Activated naive CD4-positive, alpha-beta T cell treated with anti-CD3 and anti-CD28 coated beads, Interleukin-2, amount 50 U/mL, for 24 hours (primary cell): Measurements from ENCODE around the gene STMN3.

Experiments
- H3K27ac Mint-ChIP-seq: one replicate; pipeline ENCODE4 v1.8.0; 2021; ENCODE audit warnings: mild to moderate bottlenecking, mixed read lengths
- H3K27me3 Mint-ChIP-seq: one replicate; pipeline ENCODE4 v1.8.0; 2021; ENCODE audit warnings: mixed read lengths
- H3K36me3 Mint-ChIP-seq: one replicate; pipeline ENCODE4 v1.8.0; 2021; ENCODE audit warnings: mixed read lengths
- H3K4me1 Mint-ChIP-seq: one replicate; pipeline ENCODE4 v1.8.0; 2021; ENCODE audit warnings: mixed read lengths
- H3K4me3 Mint-ChIP-seq: one replicate; pipeline ENCODE4 v1.8.0; 2021; ENCODE audit warnings: mild to moderate bottlenecking, mixed read lengths
- H3K9me3 Mint-ChIP-seq: one replicate; pipeline ENCODE4 v1.8.0; 2021; ENCODE audit warnings: mixed read lengths

STMN3 gene

GRCh38 chr20:63694584-63695423 lies 41.6 kb upstream of the STMN3 start:
- no peaks in the 10 kb centered on the region for H3K27me3 Mint-ChIP-seq
- H3K27ac Mint-ChIP-seq, result no peak overlapping the region
- peaks cover 12% of the 10 kb centered on the region for H3K4me1 Mint-ChIP-seq
- no peak overlapping the region for H3K4me3 Mint-ChIP-seq
- no peaks in the 10 kb centered on the region for H3K36me3 Mint-ChIP-seq
- H3K9me3 Mint-ChIP-seq, result no peaks in the 10 kb centered on the region

GRCh38 chr20:63693733-63694583 lies 40.7 kb upstream of the STMN3 start:
- Mint-ChIP-seq H3K4me3 (no peak overlapping the region), H3K27me3 (no peaks in the 10 kb centered on the region), H3K4me1 (peaks cover 7% of the 10 kb centered on the region), H3K27ac (peak overlapping the region; percentile 30), H3K9me3 (no peaks in the 10 kb centered on the region), H3K36me3 (no peaks in the 10 kb centered on the region)

GRCh38 chr20:63693083-63693732 lies 40.0 kb upstream of the STMN3 start:
- Mint-ChIP-seq H3K27me3 (no peaks in the 10 kb centered on the region), H3K4me1 (peaks cover 7% of the 10 kb centered on the region), H3K9me3 (no peaks in the 10 kb centered on the region), H3K4me3 (no peak overlapping the region), H3K27ac (no peak overlapping the region), H3K36me3 (no peaks in the 10 kb centered on the region)

- Mint-ChIP-seq H3K36me3 (no peaks in the 10 kb centered on the region), H3K4me1 (peaks cover 7% of the 10 kb centered on the region), H3K27me3 (no peaks in the 10 kb centered on the region), H3K27ac (peak overlapping the region; percentile 55), H3K9me3 (no peaks in the 10 kb centered on the region), H3K4me3 (no peak overlapping the region)
Observed at GRCh38 chr20:63692436-63693082, 39.3 kb upstream of the STMN3 start.

GRCh38 chr20:63691711-63692435 lies 38.6 kb upstream of the STMN3 start:
- no peaks in the 10 kb centered on the region for H3K36me3 Mint-ChIP-seq
- no peaks in the 10 kb centered on the region for H3K9me3 Mint-ChIP-seq
- H3K27me3 Mint-ChIP-seq, result no peaks in the 10 kb centered on the region
- H3K4me3 Mint-ChIP-seq, result no peak overlapping the region
- peak overlapping the region; percentile 55 for H3K27ac Mint-ChIP-seq
- peaks cover 9% of the 10 kb centered on the region for H3K4me1 Mint-ChIP-seq

GRCh38 chr20:63690898-63691710 lies 37.9 kb upstream of the STMN3 start:
- Mint-ChIP-seq H3K27ac (peak overlapping the region; percentile 55), H3K27me3 (no peaks in the 10 kb centered on the region), H3K9me3 (no peaks in the 10 kb centered on the region), H3K36me3 (no peaks in the 10 kb centered on the region), H3K4me3 (no peak overlapping the region), H3K4me1 (peaks cover 10% of the 10 kb centered on the region)

- peaks cover 5% of the 10 kb centered on the region for H3K4me1 Mint-ChIP-seq
- H3K9me3 Mint-ChIP-seq, result no peaks in the 10 kb centered on the region
- H3K36me3 Mint-ChIP-seq, result no peaks in the 10 kb centered on the region
- H3K27ac Mint-ChIP-seq, result no peak overlapping the region
- no peaks in the 10 kb centered on the region for H3K27me3 Mint-ChIP-seq
- H3K4me3 Mint-ChIP-seq, result no peak overlapping the region
Observed at GRCh38 chr20:63690003-63690897, 37.0 kb upstream of the STMN3 start.

GRCh38 chr20:63689046-63690002 lies 36.1 kb upstream of the STMN3 start:
- Mint-ChIP-seq H3K36me3 (no peaks in the 10 kb centered on the region), H3K27me3 (no peaks in the 10 kb centered on the region), H3K4me3 (no peak overlapping the region), H3K4me1 (peaks cover 5% of the 10 kb centered on the region), H3K27ac (no peak overlapping the region), H3K9me3 (no peaks in the 10 kb centered on the region)

- no peaks in the 10 kb centered on the region for H3K9me3 Mint-ChIP-seq
- H3K4me3 Mint-ChIP-seq, result no peak overlapping the region
- no peak overlapping the region for H3K27ac Mint-ChIP-seq
- no peaks in the 10 kb centered on the region for H3K27me3 Mint-ChIP-seq
- H3K36me3 Mint-ChIP-seq, result no peaks in the 10 kb centered on the region
- H3K4me1 Mint-ChIP-seq, result peaks cover 8% of the 10 kb centered on the region
Observed at GRCh38 chr20:63688228-63689045, 35.2 kb upstream of the STMN3 start.

- Mint-ChIP-seq H3K36me3 (no peaks in the 10 kb centered on the region), H3K4me1 (peaks cover 8% of the 10 kb centered on the region), H3K9me3 (no peaks in the 10 kb centered on the region), H3K27ac (no peak overlapping the region), H3K4me3 (no peak overlapping the region), H3K27me3 (no peaks in the 10 kb centered on the region)
Observed at GRCh38 chr20:63687419-63688178, 34.4 kb upstream of the STMN3 start.

- Mint-ChIP-seq H3K4me1 (peaks cover 8% of the 10 kb centered on the region), H3K9me3 (no peaks in the 10 kb centered on the region), H3K27me3 (no peaks in the 10 kb centered on the region), H3K4me3 (no peak overlapping the region), H3K36me3 (no peaks in the 10 kb centered on the region), H3K27ac (peak overlapping the region; percentile 65)
Observed at GRCh38 chr20:63686492-63687321, 33.5 kb upstream of the STMN3 start.
